HG03025 (cell line): Measurements from ENCODE around the gene PLCL2.

Source experiments
- ATAC-seq: cut with Tn5 transposase; IDR thresholded peaks from one replicate; pipeline ENCODE4 v1.9.1; 2021; ENCODE audit warnings: mild to moderate bottlenecking, moderate library complexity; ENCODE audit not compliant: unreplicated experiment, low FRiP score

Gene PLCL2

DNA sequence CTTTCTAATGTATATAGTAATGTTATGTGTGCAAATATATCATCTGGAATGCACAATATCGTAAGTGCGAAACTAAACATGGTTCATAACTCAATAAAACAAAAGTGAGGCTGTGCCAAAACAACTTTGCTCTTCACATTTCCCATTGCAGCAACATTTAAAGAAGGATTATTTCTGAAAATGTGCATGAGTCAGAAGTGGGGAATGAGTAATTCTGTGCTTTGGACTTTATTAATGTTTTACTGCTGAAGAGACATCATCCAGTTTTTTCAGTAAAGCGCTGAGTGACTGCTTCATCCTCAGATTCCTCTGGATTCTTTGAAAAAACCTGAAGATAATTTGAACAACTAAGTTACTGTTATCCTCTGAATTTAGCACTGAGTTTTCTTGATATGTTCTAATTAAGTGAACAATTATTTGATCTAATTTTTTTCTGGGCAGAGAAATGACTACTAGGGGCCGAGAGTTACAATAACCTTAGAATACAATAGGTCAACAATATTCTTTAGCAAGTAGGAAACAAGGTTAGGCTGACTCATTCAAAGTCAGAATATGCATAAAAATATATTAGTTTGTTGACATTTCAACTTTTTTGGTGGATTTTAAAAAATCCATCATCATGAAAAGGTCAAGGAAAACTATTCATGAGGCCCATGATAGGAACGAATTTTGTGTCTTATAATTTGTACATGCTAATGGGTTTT lies 20.0 kb upstream of the PLCL2 start:
- no peak for ATAC-seq

DNA sequence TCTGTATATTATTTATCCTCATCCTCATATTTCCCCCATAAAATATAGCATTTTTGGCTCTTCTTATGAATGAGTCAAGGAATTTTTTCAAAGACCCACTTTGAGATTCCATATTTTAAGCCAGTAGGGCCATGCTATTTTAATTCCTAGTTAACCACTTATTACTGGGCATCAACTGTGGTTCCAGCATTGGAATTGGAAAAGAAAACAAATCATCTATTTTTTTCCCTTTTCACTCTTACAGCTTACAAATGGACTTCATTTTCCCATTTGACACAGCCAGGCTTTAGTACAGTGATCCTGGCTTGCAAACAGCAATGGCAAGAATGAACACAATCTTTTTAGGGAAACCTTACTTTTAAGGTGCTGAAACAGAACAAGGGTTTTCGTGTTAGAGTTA lies 19.4 kb upstream of the PLCL2 start:
- ATAC-seq: no peak

DNA sequence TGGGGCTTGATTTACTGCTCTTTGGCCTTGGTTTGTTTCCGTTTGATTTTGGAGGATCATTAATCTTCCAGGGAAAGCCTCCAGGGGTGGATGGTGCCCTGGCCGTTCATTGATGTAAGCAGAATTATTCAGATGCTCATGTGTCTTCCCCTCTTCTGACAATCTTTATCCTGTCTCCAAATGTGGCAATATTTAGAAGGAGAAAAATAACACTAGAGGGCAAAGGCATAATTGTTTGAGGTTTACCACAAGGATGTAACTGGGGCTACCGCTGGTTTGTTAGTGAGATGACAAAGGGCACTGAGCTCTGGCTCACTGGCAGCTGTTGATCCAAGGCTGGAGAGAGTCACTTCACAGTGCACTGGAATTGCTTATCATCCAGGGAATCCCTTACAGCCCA lies 18.2 kb upstream of the PLCL2 start:
- ATAC-seq: no peak

DNA sequence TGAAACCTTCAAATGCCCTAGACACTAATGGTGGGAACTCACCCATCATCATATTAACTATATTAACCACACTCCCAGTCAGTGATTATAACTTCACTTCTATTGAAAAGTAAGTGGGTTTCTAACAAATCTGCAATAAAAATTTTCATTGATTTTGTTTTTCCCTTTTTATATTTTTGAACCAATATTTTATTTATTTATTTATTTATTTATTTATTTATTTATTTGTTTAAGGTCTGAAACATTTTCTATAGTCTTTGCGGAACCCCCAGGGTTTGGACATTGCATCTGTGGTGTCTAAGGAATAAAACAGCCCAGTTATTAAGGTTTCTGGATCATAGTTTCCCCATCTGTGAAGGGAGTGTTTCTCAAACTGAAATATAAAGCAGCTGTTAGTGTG lies 16.2 kb upstream of the PLCL2 start:
- ATAC-seq: no peak

DNA sequence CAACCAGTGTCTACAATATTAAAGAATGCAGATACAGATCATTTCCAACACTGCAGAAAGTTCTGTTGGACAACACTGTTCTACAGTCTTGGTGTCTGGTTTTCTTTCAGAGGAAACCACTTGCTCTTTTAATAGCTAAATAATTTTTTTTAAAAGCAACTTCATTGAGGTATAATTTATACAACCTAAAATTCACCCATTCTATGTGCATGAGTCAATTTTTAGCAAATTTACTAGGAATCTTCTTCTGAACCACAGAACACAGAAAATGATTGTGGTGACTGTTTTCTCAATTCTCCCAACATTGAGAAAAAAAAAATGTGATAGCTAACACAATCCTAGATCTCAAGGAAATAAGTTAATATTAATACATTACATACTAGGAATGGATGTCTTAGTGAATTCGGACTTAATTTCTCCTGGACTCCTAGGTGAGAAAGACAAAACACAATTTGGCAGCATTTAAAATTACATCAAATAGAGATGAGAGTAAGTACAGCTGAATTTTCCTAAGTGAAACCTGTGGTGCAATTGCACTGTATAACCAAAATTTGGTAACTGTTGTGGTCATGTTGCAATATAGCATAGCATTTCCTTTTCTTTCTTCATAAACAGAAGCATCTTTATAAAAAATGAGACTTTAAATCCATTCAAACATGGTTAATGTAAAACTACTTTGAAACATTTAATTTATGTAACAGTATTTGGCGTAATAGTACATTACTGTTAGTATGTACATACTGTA lies 15.3 kb upstream of the PLCL2 start:
- no peak for ATAC-seq

DNA sequence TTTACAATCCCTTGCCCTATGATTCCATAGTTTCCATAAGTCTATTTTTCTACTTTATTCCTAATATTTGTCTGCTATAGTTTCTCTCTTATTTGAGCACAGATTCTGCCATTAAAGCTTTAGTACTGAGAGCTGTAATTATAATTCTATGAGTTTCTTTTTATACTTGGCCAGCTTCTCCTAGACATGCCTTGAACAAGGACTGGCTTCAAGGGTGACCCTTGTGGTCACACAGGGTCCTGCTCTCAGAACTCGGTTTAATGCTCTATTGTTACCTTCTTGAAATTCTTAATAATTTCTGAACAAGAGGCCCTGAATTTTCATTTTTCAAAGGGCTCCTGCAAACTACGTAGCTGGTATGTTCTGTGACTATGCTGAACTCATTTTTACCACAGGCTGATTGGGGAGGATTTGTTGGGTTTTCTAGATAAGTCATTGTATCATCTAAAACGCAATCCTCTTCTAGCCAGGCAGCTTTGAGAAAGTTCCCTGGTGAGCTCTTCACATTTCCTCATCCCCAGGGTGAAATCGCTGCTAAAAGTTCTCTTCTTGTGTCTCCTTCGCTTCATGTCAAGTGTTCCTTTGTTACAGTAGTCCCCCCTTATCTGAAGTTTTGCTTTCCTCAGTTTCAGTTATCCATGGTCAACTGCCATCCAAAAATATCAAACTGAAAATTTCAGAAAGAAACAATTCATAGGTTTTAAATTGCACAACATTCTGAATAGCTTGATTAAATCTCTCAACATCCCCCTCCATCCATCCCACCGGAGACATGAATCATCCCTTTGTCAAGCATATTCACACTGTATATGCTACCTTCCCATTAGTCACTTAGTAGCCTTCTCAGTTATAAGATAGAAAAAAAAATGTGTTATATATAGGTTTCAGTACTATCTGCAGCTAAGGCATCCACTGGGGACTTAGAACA lies 12.6 kb upstream of the PLCL2 start:
- no peak for ATAC-seq

DNA sequence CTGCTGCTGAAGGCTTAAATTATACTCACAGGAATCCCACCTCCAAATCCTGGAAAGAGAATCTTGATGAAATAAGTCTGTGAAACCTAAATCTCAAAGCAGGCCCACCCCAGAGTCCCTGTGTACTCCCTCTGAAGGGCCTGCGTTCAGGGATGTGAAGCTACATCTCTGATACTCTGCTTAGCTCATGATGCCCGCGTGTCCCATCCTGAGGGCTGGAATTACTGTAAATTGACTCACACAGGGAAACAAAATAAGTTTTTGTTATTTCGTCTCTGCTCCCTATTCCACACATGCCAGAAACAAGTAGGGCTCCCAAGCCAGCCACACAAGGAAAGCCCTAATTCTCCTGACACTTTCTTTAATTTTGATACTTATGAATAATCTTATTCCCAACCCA lies 10.9 kb upstream of the PLCL2 start:
- ATAC-seq: no peak

DNA sequence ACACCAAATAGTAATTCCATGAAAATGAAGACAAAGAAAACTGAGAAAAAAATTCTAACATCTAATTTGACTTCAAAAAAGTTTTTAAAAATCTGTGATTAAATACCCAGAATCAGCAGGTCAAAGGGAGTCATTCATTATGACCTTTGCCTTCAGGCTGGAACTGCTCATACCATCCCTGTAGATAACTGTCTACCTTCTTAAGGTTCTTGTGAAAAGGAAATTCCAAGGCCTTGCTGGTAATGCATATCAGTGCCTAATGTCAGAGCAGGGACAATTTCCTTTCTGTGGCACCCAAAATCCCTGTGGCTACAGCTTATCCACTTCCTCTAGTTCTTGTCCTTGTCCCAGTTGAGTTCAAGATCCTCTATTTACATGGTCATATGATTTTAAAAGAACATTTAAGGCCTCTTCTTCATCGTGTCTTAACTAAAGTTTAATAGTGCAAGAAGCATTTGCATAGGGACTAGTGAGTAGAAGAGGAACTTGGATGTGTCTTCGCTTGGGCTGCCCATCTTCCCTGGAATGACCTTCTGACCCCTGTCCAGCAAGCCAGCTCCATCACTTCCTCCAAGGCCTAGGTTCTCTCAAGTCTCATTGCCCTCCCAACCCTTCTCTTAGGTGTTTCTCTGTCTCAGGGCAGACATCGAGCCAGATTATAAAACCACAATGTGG lies 8.7 kb upstream of the PLCL2 start:
- ATAC-seq: no peak

DNA sequence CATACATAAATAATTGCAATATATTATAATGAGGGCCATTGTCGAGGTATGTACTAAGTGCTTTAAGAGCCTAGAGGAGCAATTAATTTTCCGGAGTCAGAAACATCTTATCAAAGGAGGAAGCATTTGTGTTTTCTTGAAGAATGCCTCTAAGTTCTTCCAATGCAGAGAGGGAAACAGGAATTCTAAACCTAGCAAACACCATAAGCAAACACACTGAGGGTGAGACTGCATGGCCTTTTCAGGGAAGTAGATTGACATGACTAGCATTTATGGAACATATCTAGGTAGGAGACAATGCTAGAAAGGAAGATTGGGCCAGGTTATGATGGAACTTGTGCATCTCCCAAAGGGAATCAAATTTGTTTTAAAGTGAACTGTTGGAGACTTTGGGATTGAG lies 7.2 kb upstream of the PLCL2 start:
- no peak for ATAC-seq

DNA sequence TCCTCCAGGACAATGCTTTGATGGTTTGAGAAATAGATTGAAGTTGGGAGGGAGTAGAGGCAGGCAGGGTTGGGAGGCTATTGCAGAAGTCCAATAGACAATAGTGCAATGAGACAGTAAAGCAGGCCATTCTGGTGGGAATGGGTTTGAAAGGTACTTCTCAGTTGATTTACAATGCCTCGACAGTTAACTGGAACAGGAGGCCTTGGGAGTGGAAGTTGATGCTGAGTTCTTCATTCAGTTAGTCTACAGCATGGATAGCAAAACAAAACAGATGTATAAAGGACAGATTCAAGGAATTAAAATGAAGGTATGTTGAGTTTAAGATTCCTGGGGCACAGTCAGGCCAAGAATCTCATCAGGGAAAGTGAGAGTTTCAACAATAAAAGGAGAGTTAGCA lies 6.8 kb upstream of the PLCL2 start:
- ATAC-seq: no peak

DNA sequence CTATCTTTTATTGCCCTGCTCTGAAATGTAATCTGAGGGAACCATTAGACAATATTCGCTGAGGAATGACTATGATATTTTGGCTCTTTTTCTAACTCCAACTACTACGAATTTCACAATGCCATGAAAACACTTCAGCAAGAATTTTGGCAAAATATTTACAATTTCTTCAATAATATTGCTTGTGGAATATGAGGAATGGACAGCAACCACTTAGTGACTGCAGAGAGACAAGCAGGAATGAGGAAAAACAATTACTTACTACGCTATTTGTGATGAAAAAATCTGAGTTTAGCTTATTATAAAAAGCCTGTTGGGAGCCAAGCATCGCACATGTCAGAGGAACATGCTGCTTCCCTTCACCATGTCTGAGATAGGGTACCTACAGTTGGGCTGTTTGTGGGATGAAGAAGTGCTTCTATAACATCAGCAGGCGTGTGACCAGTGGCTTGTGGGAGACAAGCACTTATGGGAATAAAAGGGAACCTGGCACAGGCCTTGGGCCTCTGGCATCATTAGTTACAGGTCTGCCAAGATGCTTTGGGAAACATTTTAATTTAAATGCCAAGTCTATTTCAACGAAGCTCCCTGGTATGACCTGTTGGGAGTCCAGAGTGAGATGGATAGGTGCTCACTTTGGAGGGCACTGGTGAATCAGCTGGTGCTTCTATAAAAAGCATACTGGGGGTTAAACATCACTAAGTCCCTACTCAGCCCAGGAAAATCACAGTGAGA lies 2.7 kb upstream of the PLCL2 start:
- ATAC-seq: no peak

DNA sequence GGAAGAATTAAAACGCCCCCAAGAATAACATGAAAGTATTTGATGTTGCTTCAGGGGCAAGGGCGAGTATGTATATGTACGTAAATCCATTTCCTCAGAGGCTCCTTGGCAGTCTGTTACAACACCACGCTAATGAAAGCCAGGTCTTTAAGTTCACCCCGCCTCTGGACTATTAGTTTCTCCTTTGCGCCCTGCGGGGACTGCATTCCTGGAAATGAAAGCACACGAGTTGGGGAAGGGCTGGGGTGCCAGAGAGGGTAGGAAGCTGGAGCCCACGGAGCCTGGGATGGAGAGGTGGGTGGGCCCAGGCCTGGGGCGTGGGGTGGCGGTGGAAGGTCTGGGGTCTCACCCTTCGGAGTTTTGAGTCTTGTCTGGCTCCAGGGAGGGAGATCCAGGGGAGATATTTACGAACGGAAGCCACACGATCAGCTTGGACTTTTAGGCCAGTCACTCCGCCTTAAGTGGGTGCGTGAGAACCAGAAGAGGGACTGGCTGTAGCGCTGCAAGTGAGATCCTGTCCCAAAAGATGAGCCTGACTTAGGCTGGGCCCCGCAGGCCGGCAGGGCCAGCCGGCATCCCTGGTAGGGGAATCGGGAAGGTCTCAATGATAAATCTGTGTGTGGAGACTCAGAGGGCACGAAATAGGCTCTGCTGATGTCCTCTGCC lies 1.6 kb upstream of the PLCL2 start:
- no peak for ATAC-seq

DNA sequence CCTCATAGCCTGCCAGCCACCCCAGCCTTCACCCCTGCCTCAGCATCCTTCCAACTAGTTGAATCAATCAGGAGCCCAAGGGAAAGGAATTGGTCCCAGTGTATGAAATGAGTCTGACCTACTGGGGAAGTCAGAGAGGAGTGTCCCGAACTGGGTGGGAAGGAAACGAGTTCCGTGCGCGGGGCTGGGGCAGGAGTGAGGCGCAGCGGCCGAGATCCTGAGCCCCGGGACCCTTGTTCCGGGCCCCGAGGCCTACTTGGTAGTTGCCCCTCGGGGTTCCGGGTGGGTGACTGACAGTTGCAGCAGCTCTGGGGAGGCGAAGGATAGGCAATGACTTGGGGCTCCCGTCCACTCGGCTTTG lies 1.1 kb upstream of the PLCL2 start:
- ATAC-seq: no peak

DNA sequence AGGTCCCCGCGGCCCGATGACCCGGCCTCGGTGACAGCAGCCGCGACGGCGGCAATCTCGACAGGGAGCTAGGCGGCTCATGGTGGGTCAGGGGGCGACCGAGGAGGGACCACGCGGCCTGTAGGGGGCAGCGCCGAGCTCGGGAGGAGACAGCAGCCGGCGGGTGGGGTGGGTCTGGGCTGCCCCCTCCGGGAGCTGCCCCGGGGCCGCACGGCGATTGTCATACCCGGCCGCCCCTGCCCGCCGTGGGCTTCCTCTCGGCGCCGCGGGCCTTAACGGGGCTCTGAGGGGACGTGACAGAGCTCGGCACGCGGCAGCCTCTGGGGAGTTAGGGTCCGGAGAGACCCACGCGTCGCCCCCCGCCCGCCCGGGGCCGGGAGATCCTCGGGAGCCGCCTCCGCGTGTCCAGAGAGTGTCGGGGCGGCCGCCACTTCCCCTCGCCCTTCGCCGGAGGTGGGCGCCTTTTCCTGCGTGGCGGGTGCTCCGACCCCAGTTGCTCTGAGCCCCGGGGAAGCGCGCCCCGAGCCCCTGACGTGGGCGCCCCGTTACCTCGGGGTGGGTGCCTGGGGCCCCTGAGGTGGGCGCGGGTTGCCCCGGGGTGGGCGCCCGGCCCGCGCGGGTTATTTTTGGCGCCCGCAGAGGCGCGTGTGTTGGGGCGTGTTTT lies 539 bp upstream of the PLCL2 start:
- peak; percentile 36 for ATAC-seq

DNA sequence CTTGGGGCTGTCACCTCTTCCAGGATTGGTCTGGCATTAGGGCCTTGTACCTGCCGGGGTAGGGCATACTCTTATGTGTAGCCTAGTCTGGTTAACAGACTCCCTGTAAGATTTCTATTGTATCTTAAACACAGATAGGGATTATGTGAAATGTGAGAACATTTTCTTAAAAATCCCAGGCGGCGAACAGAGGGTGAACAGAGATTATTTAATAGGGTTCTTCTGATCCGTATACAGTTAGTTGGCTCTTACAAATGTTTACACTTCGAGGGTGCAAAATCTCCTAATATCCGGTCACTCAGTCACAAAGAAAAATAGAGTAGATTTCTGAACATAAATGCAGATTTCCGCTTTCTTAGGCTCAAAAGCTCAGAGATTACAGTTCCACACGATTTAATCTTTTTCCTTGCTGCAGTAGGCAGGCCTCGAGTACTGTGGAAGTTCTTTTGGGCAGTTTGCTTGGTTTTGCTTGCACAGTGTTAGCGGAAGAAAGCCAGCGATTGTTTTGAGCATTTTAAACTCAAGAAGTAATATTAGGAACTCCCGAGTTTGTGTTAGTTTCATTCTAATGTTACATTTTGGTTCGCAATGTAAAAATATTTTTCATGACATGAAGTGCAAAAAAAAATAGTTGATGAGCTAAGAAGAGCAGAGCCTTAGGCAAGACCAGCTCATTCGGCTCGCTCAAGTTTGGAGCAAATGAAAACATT lies 993 bp downstream of the PLCL2 start:
- ATAC-seq: peak; percentile 29

DNA sequence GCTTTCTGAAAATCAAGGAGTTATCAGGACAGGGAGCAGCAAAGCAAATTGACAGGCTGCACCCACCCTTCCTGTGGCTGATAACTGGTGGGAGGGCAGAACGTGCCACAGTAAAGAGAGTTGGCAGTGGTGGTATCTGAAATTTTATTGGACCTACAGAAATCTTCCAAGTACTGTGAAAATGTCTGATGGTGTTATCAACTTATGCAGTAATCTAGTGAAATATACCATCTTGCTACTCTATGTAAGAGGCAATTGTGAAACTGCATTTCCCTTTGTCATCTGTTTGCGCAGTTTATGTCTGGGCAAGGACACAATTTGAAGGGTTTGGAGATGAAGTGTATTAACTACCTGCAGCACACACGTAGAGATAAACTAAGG lies 1.5 kb downstream of the PLCL2 start:
- no peak for ATAC-seq

DNA sequence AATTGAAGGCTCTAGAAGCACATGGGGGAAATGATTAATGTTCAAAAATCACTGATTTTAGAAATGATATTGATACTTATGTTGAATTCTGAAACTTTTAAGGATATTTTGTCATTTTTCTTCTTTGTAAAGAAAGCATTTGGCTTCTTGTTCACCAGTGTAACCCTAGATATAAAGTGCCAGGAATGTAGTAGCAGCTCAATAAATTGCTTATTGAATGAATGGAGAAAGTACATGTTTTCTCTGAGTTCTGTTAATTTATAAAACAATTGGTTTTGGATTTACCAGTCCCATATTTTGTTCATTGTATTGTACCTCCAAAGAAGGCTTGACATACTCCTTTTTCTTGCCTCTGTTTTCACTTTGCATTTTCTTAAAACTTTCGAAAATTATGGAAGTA lies 2.4 kb downstream of the PLCL2 start:
- no peak for ATAC-seq

DNA sequence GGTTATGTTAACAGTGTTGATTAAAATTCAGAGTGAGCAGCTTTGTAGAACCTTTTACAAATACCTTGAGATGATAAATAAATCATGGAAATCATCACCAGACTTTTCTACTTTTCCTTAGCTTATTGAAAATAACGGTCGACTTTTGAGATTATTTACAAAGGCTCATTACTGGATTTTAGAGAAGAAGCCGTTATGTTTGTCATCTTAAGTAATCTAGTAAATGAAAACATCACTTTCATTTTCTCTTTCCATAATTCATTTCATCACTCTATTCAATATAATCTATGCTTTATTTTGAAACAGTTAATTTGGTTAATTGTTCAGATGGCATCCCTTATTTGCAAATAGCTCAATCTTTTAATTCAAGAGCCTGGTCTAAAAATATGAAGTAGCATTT lies 3.6 kb downstream of the PLCL2 start:
- no peak for ATAC-seq
